GM10847 (cell line): Measurements from ENCODE around the gene CTNNA3.

ENCODE experiments used
- POLR2A ChIP-seq: IDR thresholded peaks from 2 replicates; pipeline ENCODE4 v1.6.1; 2011; ENCODE audit not compliant: insufficient read length; ENCODE audit errors: extremely low read depth

Gene CTNNA3

GRCh38 chr10:66804962-66805361 is 891.0 kb downstream of the CTNNA3 start:
- no peak for TF ChIP-seq POLR2A

- TF ChIP-seq POLR2A, result no peak
Measured at GRCh38 chr10:66803174-66803573, 892.8 kb downstream of the CTNNA3 start.

GRCh38 chr10:66799474-66799873 is 896.5 kb downstream of the CTNNA3 start:
- no peak for TF ChIP-seq POLR2A

GRCh38 chr10:66795866-66796265 is 900.1 kb downstream of the CTNNA3 start:
- no peak for TF ChIP-seq POLR2A

GRCh38 chr10:66792441-66792840 is 903.6 kb downstream of the CTNNA3 start:
- TF ChIP-seq POLR2A, result no peak

- TF ChIP-seq POLR2A, result no peak
Measured at GRCh38 chr10:66788178-66788987, 907.6 kb downstream of the CTNNA3 start.

- TF ChIP-seq POLR2A, result no peak
Measured at GRCh38 chr10:66786709-66787108, 909.3 kb downstream of the CTNNA3 start.

GRCh38 chr10:66784770-66785169 is 911.2 kb downstream of the CTNNA3 start:
- no peak for TF ChIP-seq POLR2A

GRCh38 chr10:66783316-66783715 is 912.7 kb downstream of the CTNNA3 start:
- no peak for TF ChIP-seq POLR2A

- TF ChIP-seq POLR2A, result no peak
Measured at GRCh38 chr10:66782776-66783175, 913.2 kb downstream of the CTNNA3 start.

GRCh38 chr10:66782144-66782543 is 913.9 kb downstream of the CTNNA3 start:
- no peak for TF ChIP-seq POLR2A

GRCh38 chr10:66780796-66781195 is 915.2 kb downstream of the CTNNA3 start:
- no peak for TF ChIP-seq POLR2A

GRCh38 chr10:66778351-66778750 is 917.6 kb downstream of the CTNNA3 start:
- TF ChIP-seq POLR2A, result no peak

- TF ChIP-seq POLR2A, result no peak
Measured at GRCh38 chr10:66777665-66778064, 918.3 kb downstream of the CTNNA3 start.

GRCh38 chr10:66773472-66773817 is 922.5 kb downstream of the CTNNA3 start:
- TF ChIP-seq POLR2A, result no peak

GRCh38 chr10:66772548-66773471 is 923.2 kb downstream of the CTNNA3 start:
- no peak for TF ChIP-seq POLR2A
